BLaER1 treated with 17β-estradiol and CSF1 and Interleukin-3, amounts not matched to agents 10 nM and 100 nM (cell line): ENCODE measurements around the gene SPP2.

Source experiments
- H3K27ac ChIP-seq, 11 experiments: shearing (Covaris generic); formaldehyde crosslinking; 2 replicates each; pipeline ENCODE4 v1.8.1; 2022
- H3K27me3 ChIP-seq, 11 experiments: shearing (Covaris generic); formaldehyde crosslinking; 2 replicates each; pipeline ENCODE4 v1.8.1; 2022
- H3K36me3 ChIP-seq, 11 experiments: shearing (Covaris generic); formaldehyde crosslinking; 2 replicates each; pipeline ENCODE4 v1.8.1; 2022
- H3K4me1 ChIP-seq, 10 experiments: shearing (Covaris generic); formaldehyde crosslinking; 2 replicates each; pipeline ENCODE4 v1.8.1; 2022
- H3K4me2 ChIP-seq, 11 experiments: shearing (Covaris generic); formaldehyde crosslinking; 2 replicates each; pipeline ENCODE4 v1.8.1; 2022
- H3K4me3 ChIP-seq, 10 experiments: shearing (Covaris generic); formaldehyde crosslinking; 2 replicates each; pipeline ENCODE4 v1.8.1; 2022
- H3K9ac ChIP-seq, 11 experiments: shearing (Covaris generic); formaldehyde crosslinking; 2 replicates each; pipeline ENCODE4 v1.8.1; 2022
- H3K9me3 ChIP-seq, 11 experiments: shearing (Covaris generic); formaldehyde crosslinking; replicated peaks in 1 of 11; 2 replicates each; pipeline ENCODE4 v1.8.1; 2022
- H4K20me1 ChIP-seq, 11 experiments: shearing (Covaris generic); formaldehyde crosslinking; 2 replicates each; pipeline ENCODE4 v1.8.1; 2022
- Cebpa-rat ChIP-seq, 11 experiments: shearing (Covaris generic); IDR thresholded peaks; 2 replicates each; pipeline ENCODE4 v1.8.1; 2022

SPP2 gene

GRCh38 chr2:234051374-234052070 lies 1.0 kb downstream of the SPP2 start:
- H3K27ac ChIP-seq = no peak overlapping the region
- H3K4me3 ChIP-seq = no peak overlapping the region
- H4K20me1 ChIP-seq = no peaks in the 10 kb centered on the region
- H3K4me2 ChIP-seq = 0 out of 22 replicates have a peak overlapping the region, but pooled peaks of 1 of the 11 experiments have one; percentile 6
- no peak overlapping the region for H3K9ac ChIP-seq
- H3K9me3 ChIP-seq = peaks cover 0 to 45% (median 25%) of the 10 kb centered on the region in 11 experiments; a peak in 15 of 22 replicates
- no peaks in the 10 kb centered on the region for H3K36me3 ChIP-seq
- no peak for TF ChIP-seq Cebpa-rat (IDR thresholded peaks at IDR 0.05)
- peaks cover 0 to 5% (median 0%) of the 10 kb centered on the region in 10 experiments; a peak in 1 of 20 replicates for H3K4me1 ChIP-seq
- no peaks in the 10 kb centered on the region for H3K27me3 ChIP-seq

- Histone ChIP-seq H3K36me3 (no peaks in the 10 kb centered on the region), H4K20me1 (no peaks in the 10 kb centered on the region), H3K4me2 (no peak overlapping the region), H3K27me3 (no peaks in the 10 kb centered on the region), H3K27ac (no peak overlapping the region), H3K4me3 (no peak overlapping the region), H3K4me1 (peaks cover 0 to 6% (median 0%) of the 10 kb centered on the region in 10 experiments; a peak in 4 of 20 replicates), H3K9me3 (peaks cover 0 to 45% (median 16%) of the 10 kb centered on the region in 11 experiments; a peak in 18 of 22 replicates), H3K9ac (no peak overlapping the region)
- TF ChIP-seq Cebpa-rat (IDR thresholded peaks at IDR 0.05) = no peak
Observed at GRCh38 chr2:234058881-234059280, 8.4 kb downstream of the SPP2 start.

- no peak overlapping the region for H3K4me3 ChIP-seq
- no peaks in the 10 kb centered on the region for H3K27me3 ChIP-seq
- H3K4me1 ChIP-seq = peaks cover 0 to 11% (median 0%) of the 10 kb centered on the region in 10 experiments; a peak in 7 of 20 replicates
- no peak for TF ChIP-seq Cebpa-rat (IDR thresholded peaks at IDR 0.05)
- H3K36me3 ChIP-seq = no peaks in the 10 kb centered on the region
- H3K4me2 ChIP-seq = no peak overlapping the region
- no peaks in the 10 kb centered on the region for H4K20me1 ChIP-seq
- no peak overlapping the region for H3K27ac ChIP-seq
- peaks cover 0 to 34% (median 8%) of the 10 kb centered on the region in 11 experiments; a peak in 13 of 22 replicates for H3K9me3 ChIP-seq
- no peak overlapping the region for H3K9ac ChIP-seq
Observed at GRCh38 chr2:234060236-234060635, 9.7 kb downstream of the SPP2 start.

- H3K4me2 ChIP-seq = no peak overlapping the region
- peaks cover 4 to 46% (median 10%) of the 10 kb centered on the region in 11 experiments; a peak in 17 of 22 replicates for H3K9me3 ChIP-seq
- peaks cover 0 to 15% (median 0%) of the 10 kb centered on the region in 10 experiments; a peak in 7 of 20 replicates for H3K4me1 ChIP-seq
- H3K36me3 ChIP-seq = no peaks in the 10 kb centered on the region
- no peak overlapping the region for H3K4me3 ChIP-seq
- H3K27me3 ChIP-seq = no peaks in the 10 kb centered on the region
- H3K27ac ChIP-seq = no peak overlapping the region
- H3K9ac ChIP-seq = no peak overlapping the region
- TF ChIP-seq Cebpa-rat (IDR thresholded peaks at IDR 0.05) = no peak
- no peaks in the 10 kb centered on the region for H4K20me1 ChIP-seq
Observed at GRCh38 chr2:234061624-234062257, 11.2 kb downstream of the SPP2 start.

GRCh38 chr2:234066587-234066986 lies 16.1 kb downstream of the SPP2 start:
- Histone ChIP-seq H3K9ac (no peak overlapping the region), H3K27me3 (no peaks in the 10 kb centered on the region), H3K4me2 (no peak overlapping the region), H3K27ac (no peak overlapping the region), H3K9me3 (peaks cover 19 to 66% (median 36%) of the 10 kb centered on the region in 11 experiments), H3K36me3 (0 out of 22 replicates have a peak, but pooled peaks cover 0 to 13% (median 0%) of the 10 kb centered on the region in 11 experiments), H3K4me3 (no peak overlapping the region), H4K20me1 (no peaks in the 10 kb centered on the region), H3K4me1 (peaks cover 1 to 33% (median 10%) of the 10 kb centered on the region in 10 experiments; a peak in 18 of 20 replicates)
- no peak for TF ChIP-seq Cebpa-rat (IDR thresholded peaks at IDR 0.05)

GRCh38 chr2:234071664-234072063 lies 21.2 kb downstream of the SPP2 start:
- H3K4me3 ChIP-seq = no peak overlapping the region
- no peak overlapping the region for H3K9ac ChIP-seq
- H3K4me1 ChIP-seq = peaks cover 13 to 70% (median 50%) of the 10 kb centered on the region in 10 experiments; a peak in 18 of 20 replicates
- TF ChIP-seq Cebpa-rat (IDR thresholded peaks at IDR 0.05) = no peak
- H3K9me3 ChIP-seq = peaks cover 19 to 52% (median 34%) of the 10 kb centered on the region in 11 experiments
- H4K20me1 ChIP-seq = no peaks in the 10 kb centered on the region
- 0 out of 22 replicates have a peak, but pooled peaks cover 0 to 5% (median 0%) of the 10 kb centered on the region in 11 experiments for H3K27me3 ChIP-seq
- peak overlapping the region in 9 of 11 experiments; percentile 2 to 67 (median 50); a peak in 18 of 22 replicates for H3K4me2 ChIP-seq
- no peak overlapping the region for H3K27ac ChIP-seq
- H3K36me3 ChIP-seq = 0 out of 22 replicates have a peak, but pooled peaks cover 0 to 13% (median 0%) of the 10 kb centered on the region in 11 experiments

- 0 out of 22 replicates have a peak, but pooled peaks cover 0 to 13% (median 0%) of the 10 kb centered on the region in 11 experiments for H3K36me3 ChIP-seq
- no peak for TF ChIP-seq Cebpa-rat (IDR thresholded peaks at IDR 0.05)
Observed at GRCh38 chr2:234072454-234072853, 22.0 kb downstream of the SPP2 start.

GRCh38 chr2:234074751-234075517 lies 24.4 kb downstream of the SPP2 start:
- Histone ChIP-seq H3K27ac (peak overlapping the region in 3 of 11 experiments; percentile 4 to 34 (median 6); a peak in 3 of 22 replicates), H3K36me3 (no peaks in the 10 kb centered on the region), H4K20me1 (no peaks in the 10 kb centered on the region), H3K9me3 (peaks cover 0 to 24% (median 7%) of the 10 kb centered on the region in 11 experiments; a peak in 8 of 22 replicates), H3K9ac (peak overlapping the region in 2 of 11 experiments; percentile 3 to 28; a peak in 3 of 22 replicates), H3K27me3 (0 out of 22 replicates have a peak, but pooled peaks cover 0 to 5% (median 0%) of the 10 kb centered on the region in 11 experiments), H3K4me3 (no peak overlapping the region), H3K4me2 (peak overlapping the region; percentile 13 to 82 (median 68); a peak in 20 of 22 replicates), H3K4me1 (peaks cover 13 to 80% (median 52%) of the 10 kb centered on the region in 10 experiments; a peak in 18 of 20 replicates)
- no peak for TF ChIP-seq Cebpa-rat (IDR thresholded peaks at IDR 0.05)

More at GRCh38 chr2:234072454-234072853, 22.0 kb downstream of the SPP2 start:
- no peak overlapping the region for H3K4me3 ChIP-seq
- no peak overlapping the region for H3K9ac ChIP-seq
- no peak overlapping the region for H3K27ac ChIP-seq
- H3K27me3 ChIP-seq = 0 out of 22 replicates have a peak, but pooled peaks cover 0 to 5% (median 0%) of the 10 kb centered on the region in 11 experiments
- H3K4me2 ChIP-seq = peak overlapping the region in 6 of 11 experiments; percentile 2 to 67 (median 44); a peak in 8 of 22 replicates
- H3K9me3 ChIP-seq = peaks cover 19 to 45% (median 29%) of the 10 kb centered on the region in 11 experiments
- H4K20me1 ChIP-seq = no peaks in the 10 kb centered on the region
- peaks cover 13 to 78% (median 51%) of the 10 kb centered on the region in 10 experiments; a peak in 18 of 20 replicates for H3K4me1 ChIP-seq
